HCT116 (cell line): ENCODE data around the gene CCK. TPM values are rescaled to one million over a fixed set of nuclear protein-coding genes. Genes with fewer than 3 reads are reported as not detected.

ENCODE experiments used
- ATAC-seq: fragments of 200-7000 bp; cut with Tn5 transposase; 2 replicates; pipeline ENCODE4 v1.9.1; 2020; ENCODE audit warnings: mild to moderate bottlenecking, moderate library complexity
- BruUV-seq: library from RNA; stranded (reverse); fragments of 400-500 nt; replicated peaks from 2 replicates; lab custom pipeline; 2021; lab: Mats Ljungman, UMichigan
- CTCF ChIA-PET: fragments of 300-600 bp; sonication (Branson Sonifier 250); formaldehyde crosslinking; loops from one replicate; lab custom pipeline; 2021; ENCODE audit warnings: antibody characterized with exemption; lab: Charles Lee
- POLR2A ChIA-PET: fragments of 300-600, 350-600 bp; sonication (Branson Sonifier 250); formaldehyde crosslinking; loops from one replicate; lab custom pipeline; 2021; ENCODE audit warnings: antibody characterized with exemption; lab: Charles Lee
- RAD21 ChIA-PET, 2 experiments: fragments of 300-600 bp; sonication (Branson Sonifier 250); formaldehyde crosslinking; loops; one replicate each; lab custom pipeline; 2023; ENCODE audit warnings: low total read pairs in 2 of 2; ENCODE audit not compliant: uncharacterized antibody in 2 of 2, unreplicated experiment in 2 of 2, low non-redundant PET in 1 of 2; lab: Charles Lee
- DNase-seq: peaks from one replicate; pipeline ENCODE4 v3.0.0-alpha.2; 2010; ENCODE audit warnings: low read depth, low spot score
- H2AFZ ChIP-seq: fragments of 200-600 bp; shearing (Covaris generic), sonication (generic); 2 replicates; pipeline ENCODE4 v1.6.1; 2017; ENCODE audit warnings: low read depth, mixed run types, mixed read lengths, antibody characterized with exemption, low read length; ENCODE audit not compliant: poor library complexity, severe bottlenecking
- H3K27ac ChIP-seq: 2 replicates; pipeline ENCODE4 v1.5.1; 2012; ENCODE audit warnings: low read depth, low read length
- H3K27me3 ChIP-seq: fragments of 200-600 bp; sonication (generic); 2 replicates; pipeline ENCODE4 v1.6.1; 2016; ENCODE audit warnings: mixed run types, low read length, mixed read lengths; ENCODE audit not compliant: insufficient read depth
- H3K36me3 ChIP-seq, 2 experiments: fragments of 200-500 bp in 1 of 2; fragments of 200-600 bp in 1 of 2; sonication (Bioruptor generic) in 1 of 2; sonication (generic) in 1 of 2; 2 replicates each; pipeline versions ENCODE4 v1.5.1 to v1.6.1; 2014 to 2016; ENCODE audit warnings: low read length in 2 of 2, inconsistent platforms in 1 of 2, mixed read lengths in 1 of 2, mixed run types in 1 of 2; ENCODE audit not compliant: insufficient read depth in 2 of 2, control insufficient read depth in 1 of 2
- H3K4me1 ChIP-seq, 2 experiments: fragments of 200-600 bp in 1 of 2; sonication (generic) in 1 of 2; 2 replicates each; pipeline versions ENCODE4 v1.5.1 to v1.6.1; 2012 to 2017; ENCODE audit warnings: low read length in 2 of 2, inconsistent platforms in 1 of 2, mild to moderate bottlenecking in 1 of 2, mixed read lengths in 1 of 2, mixed run types in 1 of 2, moderate library complexity in 1 of 2; ENCODE audit not compliant: insufficient read depth in 2 of 2, control insufficient read depth in 1 of 2
- H3K4me2 ChIP-seq: fragments of 200-600 bp; sonication (generic); 2 replicates; pipeline ENCODE4 v1.6.1; 2017; ENCODE audit warnings: mixed run types, low read length, mixed read lengths
- H3K4me3 ChIP-seq, 2 experiments: fragments of 200-600 bp in 1 of 2; sonication (generic) in 1 of 2; replicated peaks in 1 of 2; 2 replicates each; pipeline ENCODE4 v1.5.1; 2011 to 2016; ENCODE audit warnings: low read length in 2 of 2, control low read depth in 1 of 2, low read depth in 1 of 2, mild to moderate bottlenecking in 1 of 2, mixed read lengths in 1 of 2, mixed run types in 1 of 2
- H3K79me2 ChIP-seq: fragments of 200-600 bp; sonication (generic); 2 replicates; pipeline ENCODE4 v1.6.1; 2017; ENCODE audit warnings: mild to moderate bottlenecking, mixed run types, low read length, moderate library complexity, mixed read lengths; ENCODE audit not compliant: insufficient read depth
- H3K9ac ChIP-seq: fragments of 200-600 bp; sonication (generic); 2 replicates; pipeline ENCODE4 v1.6.1; 2016; ENCODE audit warnings: low read length, mixed read lengths
- H3K9me2 ChIP-seq: fragments of 200-600 bp; sonication (generic), shearing (Covaris generic); 2 replicates; pipeline ENCODE4 v1.6.1; 2017; ENCODE audit warnings: mixed run types, mild to moderate bottlenecking, moderate library complexity; ENCODE audit not compliant: insufficient read depth
- H3K9me3 ChIP-seq, 2 experiments: fragments of 200-500 bp in 1 of 2; fragments of 200-600 bp in 1 of 2; sonication (Bioruptor generic) in 1 of 2; sonication (generic) in 1 of 2; 2 replicates each; pipeline ENCODE4 v1.6.1; 2014 to 2017; ENCODE audit warnings: low read length in 2 of 2, mixed read lengths in 2 of 2, inconsistent platforms in 1 of 2, low read depth in 1 of 2, mild to moderate bottlenecking in 1 of 2, mixed run types in 1 of 2, moderate library complexity in 1 of 2; ENCODE audit not compliant: control insufficient read depth in 1 of 2, insufficient read depth in 1 of 2
- H4K20me1 ChIP-seq: fragments of 200-600 bp; sonication (generic), shearing (Covaris generic); 2 replicates; pipeline ENCODE4 v1.6.1; 2017; ENCODE audit warnings: mixed run types, mild to moderate bottlenecking, moderate library complexity; ENCODE audit not compliant: insufficient read depth
- ELF1 ChIP-seq: IDR thresholded peaks from 2 replicates; pipeline ENCODE4 v1.6.1; 2012; ENCODE audit warnings: low read depth, borderline replicate concordance
- EZH2 ChIP-seq: fragments of 200-600 bp; sonication (generic); IDR thresholded peaks from 2 replicates; pipeline ENCODE4 v1.6.1; 2017; ENCODE audit warnings: antibody characterized with exemption, mixed run types
- EZH2phosphoT487 ChIP-seq: fragments of 200-600 bp; IDR thresholded peaks from 2 replicates; pipeline ENCODE4 v1.6.1; 2018; ENCODE audit warnings: antibody characterized with exemption, borderline replicate concordance
- RAD21 ChIP-seq: IDR thresholded peaks from 2 replicates; pipeline ENCODE4 v1.6.1; 2012; ENCODE audit warnings: low read depth, mild to moderate bottlenecking
- REST ChIP-seq: IDR thresholded peaks from 2 replicates; pipeline ENCODE4 v1.6.1; 2012; ENCODE audit warnings: low read depth
- SIN3A ChIP-seq: IDR thresholded peaks from 2 replicates; pipeline ENCODE4 v1.6.1; 2012; ENCODE audit warnings: low read depth
- SRF ChIP-seq: IDR thresholded peaks from 2 replicates; pipeline ENCODE4 v1.6.1; 2012; ENCODE audit warnings: low read depth
- TCF7L2 ChIP-seq: IDR thresholded peaks from 2 replicates; pipeline ENCODE4 v1.7.0; 2011; ENCODE audit warnings: borderline replicate concordance, inconsistent platforms; ENCODE audit not compliant: insufficient read depth, insufficient read length; ENCODE audit errors: extremely low read depth
- YY1 ChIP-seq: IDR thresholded peaks from 2 replicates; pipeline ENCODE4 v1.6.1; 2011; ENCODE audit warnings: low read length, low read depth, moderate library complexity, mild to moderate bottlenecking; ENCODE audit not compliant: insufficient replicate concordance; ENCODE audit errors: extremely low read depth
- ZFX ChIP-seq: fragments of 450-650 bp; IDR thresholded peaks from 2 replicates; pipeline ENCODE4 v1.6.1; 2017
- ZNF274 ChIP-seq: fragments of 200-500 bp; sonication (Bioruptor generic); IDR thresholded peaks from 2 replicates; pipeline ENCODE4 v1.6.1; 2014; ENCODE audit warnings: mild to moderate bottlenecking, low read depth, low read length, inconsistent platforms
- intact Hi-C: fragments of 100-400 bp; cut with micrococcal nuclease; formaldehyde crosslinking; loops from 2 replicates; pipeline ENCODE4 v1.10.0; 2022
- total RNA-seq: library from RNA; stranded (reverse); gene quantifications from one replicate; pipeline ENCODE4 v1.2.1, GENCODE V29; 2021; ENCODE audit not compliant: unreplicated experiment
- TF ChIP-seq, protein P1 (sequence below), 3 experiments: fragments of 200-600 bp in 1 of 3; sonication (generic) in 1 of 3; IDR thresholded peaks in 2 of 3; conservative IDR thresholded peaks in 1 of 3; 2 replicates each; pipeline ENCODE4 v1.5.1; 2012 to 2017; ENCODE audit warnings: low read depth in 2 of 3, low read length in 2 of 3, antibody characterized with exemption in 1 of 3, borderline replicate concordance in 1 of 3, control low read depth in 1 of 3, mild to moderate bottlenecking in 1 of 3, mixed read lengths in 1 of 3, mixed run types in 1 of 3, moderate library complexity in 1 of 3; ENCODE audit not compliant: insufficient read depth in 1 of 3
- TF ChIP-seq, protein P2 (sequence below): IDR thresholded peaks from 2 replicates; pipeline ENCODE4 v1.6.1; 2012
- TF ChIP-seq, protein P3 (sequence below): IDR thresholded peaks from 2 replicates; pipeline ENCODE4 v1.6.1; 2011; ENCODE audit warnings: mild to moderate bottlenecking, low read length, moderate library complexity; ENCODE audit not compliant: insufficient replicate concordance; ENCODE audit errors: extremely low read depth

CCK gene
- total RNA-seq, 1 experiment from 2014 or later, result 0.32 TPM

DNA sequence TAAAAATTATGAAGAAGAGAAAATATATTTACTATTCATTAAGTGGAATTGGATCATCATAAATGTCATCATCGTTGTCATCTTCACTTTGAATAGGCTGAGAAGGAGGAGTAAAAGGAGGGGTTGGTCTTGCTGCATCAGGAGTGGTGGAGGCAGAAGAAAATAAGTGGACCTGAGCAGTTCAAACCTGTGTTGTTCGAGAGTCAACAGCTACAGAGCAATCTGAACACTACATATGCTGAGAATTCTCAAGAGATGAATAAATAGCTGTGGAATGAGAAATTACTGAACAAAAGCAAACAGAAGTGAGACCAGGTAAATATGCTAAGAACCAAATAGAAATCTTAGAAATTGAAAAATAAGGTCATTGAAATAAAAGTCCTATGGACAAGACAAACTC is 32.3 kb upstream of the CCK start (continued):
- TF ChIP-seq, protein P1, sequence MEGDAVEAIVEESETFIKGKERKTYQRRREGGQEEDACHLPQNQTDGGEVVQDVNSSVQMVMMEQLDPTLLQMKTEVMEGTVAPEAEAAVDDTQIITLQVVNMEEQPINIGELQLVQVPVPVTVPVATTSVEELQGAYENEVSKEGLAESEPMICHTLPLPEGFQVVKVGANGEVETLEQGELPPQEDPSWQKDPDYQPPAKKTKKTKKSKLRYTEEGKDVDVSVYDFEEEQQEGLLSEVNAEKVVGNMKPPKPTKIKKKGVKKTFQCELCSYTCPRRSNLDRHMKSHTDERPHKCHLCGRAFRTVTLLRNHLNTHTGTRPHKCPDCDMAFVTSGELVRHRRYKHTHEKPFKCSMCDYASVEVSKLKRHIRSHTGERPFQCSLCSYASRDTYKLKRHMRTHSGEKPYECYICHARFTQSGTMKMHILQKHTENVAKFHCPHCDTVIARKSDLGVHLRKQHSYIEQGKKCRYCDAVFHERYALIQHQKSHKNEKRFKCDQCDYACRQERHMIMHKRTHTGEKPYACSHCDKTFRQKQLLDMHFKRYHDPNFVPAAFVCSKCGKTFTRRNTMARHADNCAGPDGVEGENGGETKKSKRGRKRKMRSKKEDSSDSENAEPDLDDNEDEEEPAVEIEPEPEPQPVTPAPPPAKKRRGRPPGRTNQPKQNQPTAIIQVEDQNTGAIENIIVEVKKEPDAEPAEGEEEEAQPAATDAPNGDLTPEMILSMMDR (IDR thresholded peaks at IDR 0.05 in 2 of 3, conservative IDR thresholded peaks at IDR 0.05 in 1 of 3; ENCODE audit: borderline replicate concordance in 1 of 3, insufficient read depth in 1 of 3, low read depth in 2 of 3, low read length in 2 of 3), result no peak
- no peak for TF ChIP-seq SIN3A
- TF ChIP-seq ZNF274, result no peak

DNA sequence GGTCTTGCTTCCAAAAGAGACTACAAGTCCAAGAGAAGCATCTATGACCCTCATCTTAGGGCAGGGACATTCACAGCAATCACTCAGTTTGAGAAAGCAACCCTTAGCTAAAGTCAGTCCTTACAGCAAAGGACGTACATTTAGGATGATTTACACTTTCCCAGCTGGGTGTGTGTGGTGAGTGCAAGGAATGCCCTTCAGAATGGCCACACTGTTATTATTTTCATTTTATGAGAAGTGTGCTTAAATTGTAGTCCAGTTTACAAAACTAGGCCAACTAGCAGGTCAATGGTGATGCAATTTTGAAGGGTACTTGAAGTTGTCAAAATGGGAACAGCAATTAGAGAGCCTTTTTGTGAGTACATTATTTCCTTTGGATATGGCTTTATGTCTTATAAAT is 26.0 kb upstream of the CCK start:
- no peak overlapping the region for H3K27ac ChIP-seq
- ChIA-PET RAD21 (no interaction called here), POLR2A (no interaction called here), CTCF (no interaction called here)
- H3K79me2 ChIP-seq, result no peaks in the 10 kb centered on the region
- DNase-seq (no peak), ATAC-seq (no peak)
- intact Hi-C loops, result no loop called here
- no peaks in the 10 kb centered on the region for H4K20me1 ChIP-seq
- BruUV-seq, result no TSS peak
- no peak overlapping the region for H3K4me3 ChIP-seq
- no peak overlapping the region for H3K9ac ChIP-seq
- H3K27me3 ChIP-seq, result no peaks in the 10 kb centered on the region
- H3K9me3 ChIP-seq, result no peaks in the 10 kb centered on the region
- peaks cover 11 to 13% of the 10 kb centered on the region in 2 experiments; a peak in 3 of 4 replicates for H3K4me1 ChIP-seq
- H3K9me2 ChIP-seq, result no peaks in the 10 kb centered on the region
- no peaks in the 10 kb centered on the region for H3K36me3 ChIP-seq
- no peak overlapping the region for H3K4me2 ChIP-seq
- no peak overlapping the region for H2AFZ ChIP-seq
- TF ChIP-seq, protein P2, sequence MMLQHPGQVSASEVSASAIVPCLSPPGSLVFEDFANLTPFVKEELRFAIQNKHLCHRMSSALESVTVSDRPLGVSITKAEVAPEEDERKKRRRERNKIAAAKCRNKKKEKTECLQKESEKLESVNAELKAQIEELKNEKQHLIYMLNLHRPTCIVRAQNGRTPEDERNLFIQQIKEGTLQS, result no peak
- TF ChIP-seq EZH2, result no peak
- TF ChIP-seq ZFX, result no peak
- no peak for TF ChIP-seq ELF1
- TF ChIP-seq RAD21, result no peak
- TF ChIP-seq, protein P1 (IDR thresholded peaks at IDR 0.05 in 2 of 3, conservative IDR thresholded peaks at IDR 0.05 in 1 of 3; ENCODE audit: borderline replicate concordance in 1 of 3, insufficient read depth in 1 of 3, low read depth in 2 of 3, low read length in 2 of 3), result no peak
- no peak for TF ChIP-seq REST
- TF ChIP-seq SRF, result no peak
- TF ChIP-seq EZH2phosphoT487, result no peak
- TF ChIP-seq, protein P3, sequence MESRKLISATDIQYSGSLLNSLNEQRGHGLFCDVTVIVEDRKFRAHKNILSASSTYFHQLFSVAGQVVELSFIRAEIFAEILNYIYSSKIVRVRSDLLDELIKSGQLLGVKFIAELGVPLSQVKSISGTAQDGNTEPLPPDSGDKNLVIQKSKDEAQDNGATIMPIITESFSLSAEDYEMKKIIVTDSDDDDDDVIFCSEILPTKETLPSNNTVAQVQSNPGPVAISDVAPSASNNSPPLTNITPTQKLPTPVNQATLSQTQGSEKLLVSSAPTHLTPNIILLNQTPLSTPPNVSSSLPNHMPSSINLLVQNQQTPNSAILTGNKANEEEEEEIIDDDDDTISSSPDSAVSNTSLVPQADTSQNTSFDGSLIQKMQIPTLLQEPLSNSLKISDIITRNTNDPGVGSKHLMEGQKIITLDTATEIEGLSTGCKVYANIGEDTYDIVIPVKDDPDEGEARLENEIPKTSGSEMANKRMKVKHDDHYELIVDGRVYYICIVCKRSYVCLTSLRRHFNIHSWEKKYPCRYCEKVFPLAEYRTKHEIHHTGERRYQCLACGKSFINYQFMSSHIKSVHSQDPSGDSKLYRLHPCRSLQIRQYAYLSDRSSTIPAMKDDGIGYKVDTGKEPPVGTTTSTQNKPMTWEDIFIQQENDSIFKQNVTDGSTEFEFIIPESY, result no peak
- TF ChIP-seq YY1, result no peak
- TF ChIP-seq TCF7L2, result no peak
